Renal pelvis (tissue), 4 donors: ENCODE data around the gene NR1I2. TPM values are rescaled to one million over a fixed set of nuclear protein-coding genes. Genes with fewer than 3 reads are reported as not detected.

Source experiments
- DNase-seq: peaks from one replicate; pipeline ENCODE4 v3.0.0-alpha.2; 2013
- polyA plus RNA-seq, 3 donors: library from polyadenylated mRNA; unstranded; fragments of 120-200 nt; gene quantifications; one replicate each; pipeline ENCODE4 v1.2.1, GENCODE V29; 2013; ENCODE audit not compliant: insufficient read length in 3 of 3

Gene NR1I2
- polyA plus RNA-seq, 3 donors = 0.65 to 1.4 (median 1.2) TPM

GRCh38 chr3:119818937-119819336 is 37.0 kb downstream of the NR1I2 start:
- DNase-seq = no peak

- DNase-seq = no peak
Measured at GRCh38 chr3:119819806-119820205, 37.9 kb downstream of the NR1I2 start.

GRCh38 chr3:119825820-119826219 is 43.9 kb downstream of the NR1I2 start:
- DNase-seq = no peak

GRCh38 chr3:119826711-119827608 is 45.1 kb downstream of the NR1I2 start:
- DNase-seq = no peak

GRCh38 chr3:119829420-119829819 is 47.5 kb downstream of the NR1I2 start:
- no peak for DNase-seq

GRCh38 chr3:119831022-119831421 is 49.1 kb downstream of the NR1I2 start:
- no peak for DNase-seq

- DNase-seq = no peak
Measured at GRCh38 chr3:119831941-119832371, 50.1 kb downstream of the NR1I2 start.

GRCh38 chr3:119834754-119835370 is 53.0 kb downstream of the NR1I2 start:
- no peak for DNase-seq

- DNase-seq = no peak
Measured at GRCh38 chr3:119835556-119835955, 53.7 kb downstream of the NR1I2 start.

- no peak for DNase-seq
Measured at GRCh38 chr3:119841808-119842471, 60.0 kb downstream of the NR1I2 start.

- DNase-seq = no peak
Measured at GRCh38 chr3:119849126-119849525, 67.2 kb downstream of the NR1I2 start.

- DNase-seq = no peak
Measured at GRCh38 chr3:119856695-119857094, 74.8 kb downstream of the NR1I2 start.

- no peak for DNase-seq
Measured at GRCh38 chr3:119858957-119859356, 77.1 kb downstream of the NR1I2 start.

GRCh38 chr3:119859728-119860127 is 77.8 kb downstream of the NR1I2 start:
- DNase-seq = no peak

GRCh38 chr3:119861681-119862080 is 79.8 kb downstream of the NR1I2 start:
- no peak for DNase-seq

GRCh38 chr3:119862616-119863015 is 80.7 kb downstream of the NR1I2 start:
- no peak for DNase-seq

GRCh38 chr3:119864476-119864875 is 82.6 kb downstream of the NR1I2 start:
- peak; percentile 42 for DNase-seq

Other genes with a start within 250 kb of the NR1I2 start
- under 1 TPM; 0.17 to 0.42 (median 0.30) TPM for gene CD80, start 222.5 kb upstream of the NR1I2 start, polyA plus RNA-seq
- 1 to 10 TPM; 6.1 to 7.1 (median 6.8) TPM for gene ADPRH, start 202.6 kb upstream of the NR1I2 start, polyA plus RNA-seq
- gene PLA1A, start 184.2 kb upstream of the NR1I2 start, polyA plus RNA-seq = 1 to 10 TPM; 7.6 to 8.4 (median 8.0) TPM
- 10 to 100 TPM in 1 of 3 donors, 1 to 10 TPM in 2; 4.1 to 10.2 (median 6.2) TPM for gene POPDC2, start 121.5 kb upstream of the NR1I2 start, polyA plus RNA-seq
- 10 to 100 TPM; 44.2 to 47.2 (median 45.0) TPM for gene COX17, start 104.7 kb upstream of the NR1I2 start, polyA plus RNA-seq
- 10 to 100 TPM; 21.0 to 34.8 (median 28.0) TPM for gene CFAP91, start 79.1 kb upstream of the NR1I2 start, polyA plus RNA-seq